Stimulated activated CD4-positive, alpha-beta T cell treated with anti-CD3 and anti-CD28 coated beads, Interleukin-15, amount 100 ng/mL, for 48 hours (primary cell): ENCODE data around the gene CCDC186.
"Not testable (repeated sequence)": the region's sequence is repeated elsewhere in the genome, so short reads cannot be mapped to it uniquely, and the experiment has no call there.

ENCODE experiments used
- DNase-seq, 2 donors: peaks; one replicate each; pipeline ENCODE4 v3.0.0-alpha.2; 2020; ENCODE audit warnings: low read depth in 2 of 2

Gene CCDC186

GRCh38 chr10:114173603-114173920, 441 bp downstream of the CCDC186 start:
- DNase-seq = no peak

- DNase-seq = no peak
Observed at GRCh38 chr10:114172776-114173602, 1.0 kb downstream of the CCDC186 start.

DNA sequence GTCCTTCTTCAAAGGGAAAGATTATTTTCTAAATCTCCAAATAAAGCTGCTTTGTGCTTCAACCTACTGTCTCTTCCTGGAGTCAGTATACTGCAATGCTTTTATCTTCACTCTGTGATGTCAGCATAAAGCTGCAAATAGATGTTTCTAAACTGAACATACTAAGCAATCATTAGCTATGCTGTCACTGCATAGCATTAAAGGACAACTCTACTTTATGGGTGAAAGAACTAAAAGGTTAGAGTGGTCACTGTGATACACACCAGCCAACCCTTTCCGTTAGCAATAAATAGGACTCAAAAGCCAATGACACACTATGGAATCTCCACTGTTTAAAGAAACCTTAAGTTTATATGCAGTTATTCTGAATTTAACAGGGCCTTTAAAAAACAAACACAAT, 1.8 kb downstream of the CCDC186 start:
- no peak for DNase-seq

DNA sequence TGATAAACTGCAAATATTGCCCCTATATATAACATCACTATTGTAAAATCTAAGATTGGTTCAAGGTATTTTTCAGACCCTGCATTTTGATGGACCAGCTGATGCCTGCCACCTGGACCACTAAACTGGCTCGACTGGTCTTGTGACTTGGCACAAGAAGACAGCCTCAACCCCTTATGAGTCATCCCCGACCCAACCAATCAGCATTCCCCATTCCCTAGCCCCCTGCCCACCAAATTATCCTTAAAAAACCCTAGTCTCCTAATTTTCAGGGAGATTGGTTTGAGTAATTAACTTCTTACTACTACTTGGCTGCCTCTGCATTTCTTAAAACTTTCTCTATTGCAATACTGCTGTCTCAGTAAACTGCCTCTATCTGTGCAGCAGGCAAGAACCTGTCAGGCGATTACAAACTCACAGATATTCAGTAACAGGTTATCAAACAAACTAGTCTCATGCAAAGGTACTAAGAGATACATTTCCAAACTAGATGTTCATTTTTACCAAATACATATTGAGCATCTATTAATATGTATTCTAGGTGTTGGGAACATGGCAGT, 5.5 kb downstream of the CCDC186 start:
- no peak for DNase-seq

DNA sequence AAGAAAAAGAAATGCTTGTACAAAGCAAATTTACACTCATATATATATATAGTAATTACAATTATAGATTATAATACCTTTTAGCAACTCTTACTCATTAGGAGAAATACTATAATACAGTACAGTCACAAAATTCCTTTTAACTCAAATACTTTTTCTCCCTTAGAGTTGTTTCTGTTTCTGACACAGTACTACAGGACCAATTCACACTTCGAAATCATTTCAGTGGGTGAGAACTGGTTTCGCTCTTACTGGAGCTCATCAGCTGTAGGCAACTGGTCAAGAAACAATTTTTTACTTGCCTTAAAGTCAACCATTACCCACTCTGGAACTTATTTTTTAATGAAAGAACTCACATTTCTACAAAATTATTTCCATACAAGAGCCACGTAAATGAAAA, 6.0 kb downstream of the CCDC186 start:
- no peak for DNase-seq

DNA sequence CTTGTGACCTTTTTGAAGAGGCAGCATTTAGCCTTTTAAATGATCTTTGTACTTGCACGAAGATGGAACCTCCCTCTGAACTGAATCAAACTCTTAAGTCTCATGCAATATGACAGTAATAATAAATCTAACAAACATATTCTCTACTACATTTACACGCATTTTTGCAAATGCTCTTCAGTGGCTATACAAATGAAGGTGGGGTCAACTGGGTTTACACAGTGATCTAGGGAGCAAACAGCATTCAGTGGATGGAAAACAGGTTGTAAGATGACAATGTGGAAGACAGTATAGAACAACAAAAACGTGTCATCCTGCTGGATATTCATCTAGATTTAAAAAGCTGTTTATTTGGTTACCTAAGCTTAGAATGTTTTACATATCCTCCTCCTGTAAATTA, 7.5 kb downstream of the CCDC186 start:
- no peak for DNase-seq

DNA sequence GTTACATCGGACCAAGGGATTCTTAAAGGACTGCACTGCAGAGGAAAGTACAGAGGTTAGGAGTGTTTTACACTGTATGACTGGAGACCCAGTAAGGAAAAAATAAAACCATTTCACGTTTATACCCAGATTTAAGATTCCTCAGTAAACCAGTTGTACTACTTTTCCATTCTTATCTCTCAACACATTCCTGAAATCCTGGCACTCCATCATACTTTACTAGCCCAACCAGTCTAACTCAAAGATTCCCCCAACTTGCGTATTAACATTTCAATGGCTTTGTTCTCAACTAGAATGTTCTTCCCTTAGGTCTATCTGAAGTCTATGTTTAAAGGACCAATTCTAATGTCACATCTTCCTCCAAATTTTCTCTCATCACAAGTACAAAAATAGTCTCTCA, 8.0 kb downstream of the CCDC186 start:
- no peak for DNase-seq

- DNase-seq = no peak
Observed at GRCh38 chr10:114163062-114163461, 10.9 kb downstream of the CCDC186 start.

- DNase-seq = no peak
Observed at GRCh38 chr10:114157912-114158311, 16.1 kb downstream of the CCDC186 start.

- DNase-seq = no peak
Observed at GRCh38 chr10:114151892-114152291, 22.1 kb downstream of the CCDC186 start.

DNA sequence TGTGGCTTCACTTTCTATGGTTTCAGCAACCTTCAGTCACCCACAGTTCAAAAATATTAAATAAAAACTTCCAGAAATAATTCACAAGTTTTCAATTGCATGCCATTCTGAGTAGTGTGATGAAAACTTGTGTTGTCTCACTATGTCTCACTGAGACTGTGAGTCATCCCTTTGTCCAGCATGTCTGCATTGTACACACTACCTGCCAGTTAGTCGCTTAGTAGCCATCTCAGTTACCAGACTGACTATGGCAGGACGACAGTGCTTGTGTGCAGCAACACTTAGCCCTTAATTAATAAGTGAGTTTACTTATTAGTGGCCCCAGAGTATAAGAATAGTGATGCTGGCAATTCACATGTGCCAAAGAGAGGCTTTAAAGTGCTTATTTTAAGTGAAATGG, 22.5 kb downstream of the CCDC186 start:
- DNase-seq = no peak

- DNase-seq = not testable (repeated sequence)
Observed at GRCh38 chr10:114149476-114149875, 24.5 kb downstream of the CCDC186 start.

DNA sequence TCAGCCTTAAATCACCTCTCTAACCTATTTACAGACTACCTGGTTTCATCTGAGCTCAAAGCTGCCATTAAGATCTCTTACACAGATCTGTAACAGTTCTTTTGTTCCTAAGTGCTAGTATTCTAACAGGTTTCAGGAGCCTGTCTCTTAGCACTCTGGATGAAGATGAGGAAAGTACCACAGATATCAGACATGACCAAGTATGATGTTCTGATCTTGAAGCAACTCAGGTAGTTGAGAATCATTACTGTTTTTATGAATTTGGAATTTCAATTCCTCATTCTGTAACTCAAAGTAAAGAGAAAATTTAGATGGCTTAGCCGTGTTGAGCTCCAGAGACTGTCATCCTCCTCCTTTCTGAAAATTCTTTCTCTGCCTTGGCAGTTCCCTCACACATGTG, 30.8 kb downstream of the CCDC186 start:
- DNase-seq = no peak

DNA sequence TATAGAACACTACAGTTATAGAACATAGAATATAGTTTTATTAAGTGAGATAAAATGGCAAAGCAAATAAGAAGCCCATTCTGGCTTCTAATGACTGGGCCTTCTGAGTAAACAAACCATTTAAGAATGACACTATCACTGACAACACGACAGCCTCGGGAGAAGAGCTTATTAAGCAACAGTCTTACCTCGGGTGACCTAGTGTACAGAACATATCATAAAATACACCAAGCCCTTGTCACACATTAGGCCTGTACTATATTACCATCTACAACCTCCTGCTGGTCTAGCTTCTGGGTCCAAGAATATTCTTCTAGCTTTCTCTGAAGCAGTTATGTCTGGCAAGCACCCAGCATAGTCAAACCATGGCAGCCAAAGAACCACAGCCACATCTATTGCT, 32.0 kb downstream of the CCDC186 start:
- DNase-seq = no peak

GRCh38 chr10:114140827-114141226, 33.2 kb downstream of the CCDC186 start:
- DNase-seq = not testable (repeated sequence)

- DNase-seq = no peak
Observed at GRCh38 chr10:114140036-114140435, 34.0 kb downstream of the CCDC186 start.

DNA sequence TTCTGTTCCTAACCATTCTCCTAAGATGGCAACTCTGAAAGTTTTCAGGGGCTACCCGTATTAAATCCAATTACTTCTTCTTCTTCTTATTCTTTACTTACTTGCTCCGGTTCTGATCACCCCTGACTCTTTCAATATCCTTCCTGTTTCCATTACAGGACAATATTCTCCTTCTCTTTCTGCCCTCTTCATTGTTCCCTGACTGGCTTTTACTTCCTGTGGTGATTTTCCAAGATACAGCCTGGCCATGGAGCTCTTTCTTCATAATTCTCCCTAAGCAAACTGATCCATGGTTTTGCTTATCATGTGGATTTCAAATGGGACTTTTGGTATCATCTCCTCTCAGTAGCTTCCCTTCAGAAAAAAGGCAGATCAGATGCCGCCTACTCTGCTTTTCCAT, 35.4 kb downstream of the CCDC186 start:
- no peak for DNase-seq

DNA sequence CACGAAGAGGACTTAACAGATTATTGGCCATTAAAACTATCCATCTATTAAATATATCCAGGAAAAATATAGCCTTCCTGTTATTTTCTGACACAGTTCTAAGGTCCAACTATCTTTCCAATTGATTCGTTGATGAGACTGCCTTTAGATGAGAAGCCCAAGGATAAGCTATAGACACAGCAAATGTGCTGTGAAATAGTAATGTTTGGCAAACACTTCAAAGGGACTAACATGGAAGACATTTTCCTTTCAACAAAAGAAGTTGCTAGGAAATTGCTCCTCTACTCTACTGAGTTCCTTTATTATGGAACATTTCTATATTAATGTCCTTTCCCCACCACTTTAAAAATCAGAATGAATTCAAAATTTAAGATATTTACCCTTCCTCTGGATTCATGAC, 38.5 kb downstream of the CCDC186 start:
- no peak for DNase-seq

- DNase-seq = no peak
Observed at GRCh38 chr10:114131094-114131493, 42.9 kb downstream of the CCDC186 start.

DNA sequence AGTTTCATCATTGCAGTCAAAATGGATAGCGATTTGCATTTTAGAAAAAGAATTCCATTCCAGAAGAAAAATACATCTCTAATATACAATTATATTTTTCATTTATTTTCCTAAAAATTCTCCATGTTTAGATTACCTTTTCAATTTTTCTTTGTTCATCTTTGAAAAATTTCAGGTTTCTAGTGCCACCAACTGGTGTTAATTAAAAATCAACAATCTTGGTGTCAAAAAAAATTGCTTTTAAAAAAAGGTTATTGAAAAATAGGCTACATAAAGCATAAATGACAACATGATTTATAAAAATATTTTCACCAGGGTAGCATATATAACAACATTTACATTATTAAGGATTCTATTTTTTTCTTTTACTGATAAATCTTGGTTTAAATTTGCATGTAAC, 53.0 kb downstream of the CCDC186 start:
- DNase-seq = no peak

DNA sequence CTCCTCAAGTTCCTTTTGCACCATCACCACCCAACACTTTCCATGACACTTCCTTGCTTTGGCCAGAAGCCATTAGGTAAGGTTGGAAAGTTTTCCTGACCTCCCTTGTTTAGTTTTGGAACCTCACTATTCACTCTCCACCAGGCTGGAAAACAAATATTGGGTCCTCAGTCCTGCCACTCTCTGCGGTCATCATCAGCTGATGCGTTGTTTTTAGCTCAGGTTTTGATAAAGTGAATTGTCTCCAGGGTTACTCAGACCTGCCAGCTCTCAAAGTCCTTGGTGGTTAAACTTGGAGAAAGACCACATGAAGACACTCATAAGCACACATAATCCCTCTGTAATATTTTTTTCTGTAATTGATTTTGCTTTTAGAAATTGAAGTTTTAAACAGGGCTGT, 55.5 kb downstream of the CCDC186 start:
- DNase-seq = no peak

DNA sequence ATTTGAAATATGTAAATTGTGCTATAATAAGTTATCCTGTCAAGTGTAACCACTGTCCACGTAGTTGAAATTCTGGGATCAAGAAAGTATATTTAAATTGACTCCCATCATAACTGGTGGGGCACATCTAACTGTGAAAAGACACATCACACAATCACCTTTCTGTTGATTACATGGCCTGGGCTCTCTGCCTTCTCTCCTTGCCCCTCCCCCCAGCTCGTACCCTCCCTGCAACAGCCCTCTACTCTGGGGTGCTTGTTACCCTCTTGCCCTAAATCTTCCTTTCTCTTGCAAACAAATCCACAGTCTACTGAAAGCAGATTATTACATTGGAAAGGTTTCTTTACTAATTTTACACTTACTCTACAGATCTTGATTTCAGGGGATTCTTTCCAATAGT, 56.3 kb downstream of the CCDC186 start:
- no peak for DNase-seq

DNA sequence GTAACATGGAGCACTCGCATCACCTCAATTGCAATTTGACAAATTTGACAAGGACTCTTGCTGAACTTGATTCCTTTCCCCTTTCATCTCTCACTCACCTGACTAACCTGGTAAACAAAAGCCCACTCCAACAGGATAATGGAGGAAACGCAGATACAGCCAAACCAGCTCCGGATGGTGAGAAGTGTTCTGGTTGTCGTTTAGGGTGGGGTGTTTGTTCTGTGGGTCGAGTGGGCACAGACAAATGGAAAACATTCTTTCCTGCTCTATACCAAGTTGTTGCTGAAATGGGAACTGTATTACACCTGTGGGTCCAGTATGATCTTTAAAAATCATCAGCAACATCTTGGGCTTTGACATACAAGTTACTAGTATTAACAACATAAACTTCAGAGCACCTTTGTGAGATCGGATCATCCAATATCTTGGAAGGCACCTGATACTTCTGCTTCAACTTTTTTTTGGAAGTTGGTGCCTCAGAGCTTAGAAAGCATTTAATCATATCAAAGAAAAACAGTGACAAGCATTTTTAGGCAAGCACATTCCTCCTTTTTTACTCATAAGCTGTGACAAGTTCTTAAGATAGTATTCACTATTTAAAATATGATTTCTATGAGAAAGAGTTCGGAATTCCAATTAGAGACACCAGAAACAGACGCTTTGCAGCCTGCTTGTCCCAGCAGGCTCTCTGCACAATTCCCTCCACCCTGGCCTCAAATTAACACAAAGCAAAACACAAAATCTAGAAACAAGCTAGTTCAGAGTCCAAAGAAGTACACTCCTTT, 58.1 kb downstream of the CCDC186 start:
- DNase-seq = no peak
